Fibroblast of the aortic adventitia (primary cell): ENCODE results near the gene SLC18B1. TPM values are rescaled to one million over a fixed set of nuclear protein-coding genes. Genes with fewer than 3 reads are reported as not detected.

Experiments
- DNase-seq: peaks from one replicate; pipeline ENCODE4 v3.0.0-alpha.2; 2010; ENCODE audit warnings: low read depth
- H3K4me3 ChIP-seq: 2 replicates; pipeline ENCODE4 v1.5.1; 2011; ENCODE audit warnings: low read depth, mild to moderate bottlenecking, control low read depth, low read length, moderate library complexity
- CTCF ChIP-seq: IDR thresholded peaks from 2 replicates; pipeline ENCODE4 v1.5.1; 2011; ENCODE audit warnings: mild to moderate bottlenecking, low read length, control low read depth, inconsistent platforms; ENCODE audit not compliant: insufficient read depth
- small RNA-seq: library from RNA; depleted of rRNA; stranded (forward); fragments of <200 nt; gene quantifications from one replicate; pipeline ENCODE3, GENCODE V24; 2012
- total RNA-seq: library from RNA; depleted of rRNA; stranded (reverse); fragments of >200 nt; gene quantifications from 2 replicates; pipeline ENCODE4 v1.2.3, GENCODE V29; 2012; ENCODE audit warnings: low replicate concordance

SLC18B1 gene
- total RNA-seq, 1 donor: 17.8 TPM

- no peak for DNase-seq
- no peak for TF ChIP-seq CTCF
- H3K4me3 ChIP-seq: no peak overlapping the region
Measured at GRCh38 chr6:132719736-132720448, 78.5 kb downstream of the SLC18B1 start.

Small RNA genes lying within 50 kb of the gene (small RNA-seq; reads per million reads assigned to genes)
- gene SNORA33: 384 reads per million, percentile 99 among the genes with 10 or more reads in this experiment
- gene SNORD100: 74.9 reads per million, percentile 97 among the genes with 10 or more reads in this experiment
- gene SNORD101: 3,350 reads per million, percentile 100 among the genes with 10 or more reads in this experiment

Other genes with a start within 250 kb of the SLC18B1 start
- not detected in 2 replicates for gene TAAR8, start 246.0 kb downstream of the SLC18B1 start, total RNA-seq
- gene TAAR6, start 228.3 kb downstream of the SLC18B1 start, total RNA-seq: not detected in 2 replicates
- not detected in 2 replicates for gene TAAR5, start 208.9 kb downstream of the SLC18B1 start, total RNA-seq
- gene TAAR2, start 174.4 kb downstream of the SLC18B1 start, total RNA-seq: not detected in 2 replicates
- not detected in 2 replicates for gene TAAR1, start 139.5 kb downstream of the SLC18B1 start, total RNA-seq
- gene VNN1, start 84.6 kb downstream of the SLC18B1 start, total RNA-seq: under 0.01 and 0.33 TPM in 2 replicates
- gene VNN2, start 40.7 kb downstream of the SLC18B1 start, total RNA-seq: 0.18 TPM in 1 of 2 replicates, not detected in the other
- 735 and 2,091 TPM in 2 replicates for gene RPS12, start 15.9 kb upstream of the SLC18B1 start, total RNA-seq